GM12872 (cell line): ENCODE data around the gene HP.

Source experiments
- TF ChIP-seq, protein P1 (sequence below): IDR thresholded peaks from 3 replicates; pipeline ENCODE4 v1.5.1; 2011; ENCODE audit warnings: low read depth, mild to moderate bottlenecking, low read length, moderate library complexity; ENCODE audit not compliant: insufficient read depth

HP gene

GRCh38 chr16:72109966-72110530 lies 55.7 kb downstream of the HP start:
- TF ChIP-seq, protein P1, sequence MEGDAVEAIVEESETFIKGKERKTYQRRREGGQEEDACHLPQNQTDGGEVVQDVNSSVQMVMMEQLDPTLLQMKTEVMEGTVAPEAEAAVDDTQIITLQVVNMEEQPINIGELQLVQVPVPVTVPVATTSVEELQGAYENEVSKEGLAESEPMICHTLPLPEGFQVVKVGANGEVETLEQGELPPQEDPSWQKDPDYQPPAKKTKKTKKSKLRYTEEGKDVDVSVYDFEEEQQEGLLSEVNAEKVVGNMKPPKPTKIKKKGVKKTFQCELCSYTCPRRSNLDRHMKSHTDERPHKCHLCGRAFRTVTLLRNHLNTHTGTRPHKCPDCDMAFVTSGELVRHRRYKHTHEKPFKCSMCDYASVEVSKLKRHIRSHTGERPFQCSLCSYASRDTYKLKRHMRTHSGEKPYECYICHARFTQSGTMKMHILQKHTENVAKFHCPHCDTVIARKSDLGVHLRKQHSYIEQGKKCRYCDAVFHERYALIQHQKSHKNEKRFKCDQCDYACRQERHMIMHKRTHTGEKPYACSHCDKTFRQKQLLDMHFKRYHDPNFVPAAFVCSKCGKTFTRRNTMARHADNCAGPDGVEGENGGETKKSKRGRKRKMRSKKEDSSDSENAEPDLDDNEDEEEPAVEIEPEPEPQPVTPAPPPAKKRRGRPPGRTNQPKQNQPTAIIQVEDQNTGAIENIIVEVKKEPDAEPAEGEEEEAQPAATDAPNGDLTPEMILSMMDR: no peak
